HEK293 (cell line): ENCODE data around the gene KRTDAP.
A peak's percentile ranks its signal among the peaks of the same experiment; 100 is the strongest.
"Not testable (repeated sequence)": the region's sequence is repeated elsewhere in the genome, so short reads cannot be mapped to it uniquely, and the experiment has no call there.

Experiments used
- CTCF ChIA-PET: fragments of 350-600 bp; formaldehyde crosslinking; extraction: SDS; loops from one replicate; lab custom pipeline; 2021; ENCODE audit warnings: antibody characterized with exemption; lab: Yijun Ruan, JAX
- POLR2A ChIA-PET: fragments of 300-600 bp; formaldehyde crosslinking; extraction: SDS; loops from one replicate; lab custom pipeline; 2020; ENCODE audit warnings: antibody characterized with exemption, inconsistent platforms; lab: Yijun Ruan, JAX
- H3K27ac ChIP-seq: fragments of 200-500 bp; sonication (Bioruptor generic); 2 replicates; pipeline ENCODE4 v1.5.1; 2014; ENCODE audit warnings: low read depth, low read length, control low read depth, inconsistent platforms; ENCODE audit errors: extremely low read depth
- H3K36me3 ChIP-seq, 2 experiments: fragments of 200-500 bp in 1 of 2; sonication (Bioruptor generic) in 1 of 2; 1 replicate in 1 of 2; 2 replicates in 1 of 2; pipeline ENCODE4 v1.5.1; 2014 to 2017; ENCODE audit warnings: inconsistent platforms in 2 of 2, low read length in 2 of 2; ENCODE audit not compliant: control insufficient read depth in 2 of 2, insufficient read depth in 1 of 2
- H3K4me1 ChIP-seq: fragments of 200-500 bp; sonication (Bioruptor generic); 2 replicates; pipeline ENCODE4 v1.5.1; 2014; ENCODE audit warnings: mild to moderate bottlenecking, low read length, inconsistent platforms; ENCODE audit not compliant: control insufficient read depth, insufficient read depth
- H3K4me3 ChIP-seq: 2 replicates; pipeline ENCODE4 v1.5.1; 2011; ENCODE audit warnings: low read depth, mild to moderate bottlenecking, control low read depth, low read length, moderate library complexity
- H3K9me3 ChIP-seq: fragments of 200-500 bp; sonication (Bioruptor generic); 2 replicates; pipeline ENCODE4 v1.5.1; 2014; ENCODE audit warnings: low read depth, low read length, inconsistent platforms; ENCODE audit not compliant: control insufficient read depth, insufficient read depth
- OSR2 ChIP-seq: fragments of 450-650 bp; formaldehyde crosslinking; IDR thresholded peaks from 2 replicates; pipeline ENCODE4 v1.5.1; 2016; ENCODE audit warnings: missing biosample characterization, missing genetic modification characterization
- RBAK ChIP-seq: fragments of 450-650 bp; formaldehyde crosslinking; IDR thresholded peaks from 2 replicates; pipeline ENCODE4 v1.5.1; 2016; ENCODE audit warnings: missing biosample characterization, missing genetic modification characterization
- SCRT2 ChIP-seq: fragments of 450-650 bp; formaldehyde crosslinking; IDR thresholded peaks from 2 replicates; pipeline ENCODE4 v1.5.1; 2016; ENCODE audit warnings: missing biosample characterization, missing genetic modification characterization
- SETDB1 ChIP-seq: IDR thresholded peaks from one replicate; pipeline ENCODE4 v1.6.1; 2017; ENCODE audit warnings: mild to moderate bottlenecking, low read length, moderate library complexity, mixed read lengths; ENCODE audit not compliant: insufficient read length
- ZBTB17 ChIP-seq: fragments of 450-650 bp; formaldehyde crosslinking; IDR thresholded peaks from 2 replicates; pipeline ENCODE4 v1.5.1; 2016; ENCODE audit warnings: missing biosample characterization, missing genetic modification characterization
- ZBTB20 ChIP-seq: fragments of 450-650 bp; formaldehyde crosslinking; IDR thresholded peaks from 2 replicates; pipeline ENCODE4 v1.5.1; 2016; ENCODE audit warnings: missing biosample characterization, missing genetic modification characterization
- ZIC2 ChIP-seq: fragments of 450-650 bp; formaldehyde crosslinking; IDR thresholded peaks from 2 replicates; pipeline ENCODE4 v1.5.1; 2016; ENCODE audit warnings: missing biosample characterization, missing genetic modification characterization
- ZNF112 ChIP-seq: fragments of 450-650 bp; formaldehyde crosslinking; IDR thresholded peaks from 2 replicates; pipeline ENCODE4 v1.5.0; 2017; ENCODE audit warnings: missing biosample characterization, missing genetic modification characterization
- ZNF133 ChIP-seq: fragments of 450-650 bp; formaldehyde crosslinking; IDR thresholded peaks from 2 replicates; pipeline ENCODE4 v1.5.1; 2016; ENCODE audit warnings: missing biosample characterization, missing genetic modification characterization
- ZNF211 ChIP-seq: fragments of 450-650 bp; formaldehyde crosslinking; IDR thresholded peaks from 2 replicates; pipeline ENCODE4 v1.5.1; 2016; ENCODE audit warnings: low read depth, missing biosample characterization, missing genetic modification characterization
- ZNF266 ChIP-seq: fragments of 450-650 bp; formaldehyde crosslinking; IDR thresholded peaks from 2 replicates; pipeline ENCODE4 v1.5.1; 2016; ENCODE audit warnings: missing biosample characterization, missing genetic modification characterization, low read depth
- ZNF404 ChIP-seq: fragments of 450-650 bp; formaldehyde crosslinking; IDR thresholded peaks from 2 replicates; pipeline ENCODE4 v1.5.1; 2017; ENCODE audit warnings: missing biosample characterization, missing genetic modification characterization
- ZNF510 ChIP-seq: fragments of 450-650 bp; formaldehyde crosslinking; IDR thresholded peaks from 2 replicates; pipeline ENCODE4 v1.5.1; 2018; ENCODE audit warnings: mild to moderate bottlenecking, missing genetic modification characterization, missing biosample characterization; ENCODE audit not compliant: insufficient replicate concordance
- ZNF530 ChIP-seq: fragments of 450-650 bp; formaldehyde crosslinking; IDR thresholded peaks from 2 replicates; pipeline ENCODE4 v1.5.1; 2016; ENCODE audit warnings: low read depth, missing biosample characterization, missing genetic modification characterization
- ZNF555 ChIP-seq: fragments of 450-650 bp; formaldehyde crosslinking; conservative IDR thresholded peaks from 2 replicates; pipeline ENCODE4 v1.5.1; 2017; ENCODE audit warnings: missing biosample characterization, mild to moderate bottlenecking, missing genetic modification characterization, inconsistent platforms
- ZNF654 ChIP-seq: fragments of 450-650 bp; formaldehyde crosslinking; IDR thresholded peaks from 2 replicates; pipeline ENCODE4 v1.5.1; 2016; ENCODE audit warnings: low read depth, missing biosample characterization, missing genetic modification characterization
- ZNF658 ChIP-seq: fragments of 450-650 bp; formaldehyde crosslinking; IDR thresholded peaks from 2 replicates; pipeline ENCODE4; 2016; ENCODE audit warnings: missing biosample characterization, missing genetic modification characterization
- ZNF76 ChIP-seq: fragments of 450-650 bp; formaldehyde crosslinking; IDR thresholded peaks from 2 replicates; pipeline ENCODE4; 2016; ENCODE audit warnings: low read depth, missing biosample characterization, missing genetic modification characterization, borderline replicate concordance
- ZSCAN16 ChIP-seq: fragments of 450-650 bp; formaldehyde crosslinking; IDR thresholded peaks from 2 replicates; pipeline ENCODE4 v1.5.1; 2016; ENCODE audit warnings: missing biosample characterization, missing genetic modification characterization
- TF ChIP-seq, protein P1 (sequence below): fragments of 450-650 bp; formaldehyde crosslinking; IDR thresholded peaks from 2 replicates; pipeline ENCODE4; 2016; ENCODE audit warnings: missing biosample characterization, missing genetic modification characterization
- TF ChIP-seq, protein P2 (sequence below): fragments of 450-650 bp; formaldehyde crosslinking; IDR thresholded peaks from 2 replicates; pipeline ENCODE4 v1.5.1; 2016; ENCODE audit warnings: missing biosample characterization, missing genetic modification characterization
- TF ChIP-seq, protein P3 (sequence below): fragments of 450-650 bp; formaldehyde crosslinking; IDR thresholded peaks from 2 replicates; pipeline ENCODE4 v1.5.1; 2016; ENCODE audit warnings: missing biosample characterization, missing genetic modification characterization
- TF ChIP-seq, protein P4 (sequence below): fragments of 450-650 bp; formaldehyde crosslinking; IDR thresholded peaks from 2 replicates; pipeline ENCODE4 v1.5.1; 2016; ENCODE audit warnings: missing biosample characterization, missing genetic modification characterization

The KRTDAP gene

DNA sequence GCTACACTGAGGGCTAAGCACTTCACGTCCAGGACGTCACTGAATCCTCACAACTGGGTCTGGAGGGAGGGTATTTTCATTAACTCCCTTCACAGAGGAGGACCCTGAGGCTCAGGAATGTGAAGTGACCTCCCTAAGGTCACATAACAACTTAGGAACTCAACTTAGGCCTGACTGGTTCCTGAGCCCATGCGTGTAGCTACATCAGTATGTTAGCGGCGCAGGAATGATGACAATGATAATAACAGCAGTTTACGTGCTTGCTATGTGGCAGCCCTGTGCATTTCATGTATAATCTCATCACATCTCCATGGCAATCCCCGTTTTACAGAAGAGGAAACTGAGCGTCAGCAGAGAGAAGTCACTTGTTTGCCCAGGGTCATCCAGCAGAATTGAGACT, 18.3 kb downstream of the KRTDAP start (continued):
- TF ChIP-seq, protein P1, sequence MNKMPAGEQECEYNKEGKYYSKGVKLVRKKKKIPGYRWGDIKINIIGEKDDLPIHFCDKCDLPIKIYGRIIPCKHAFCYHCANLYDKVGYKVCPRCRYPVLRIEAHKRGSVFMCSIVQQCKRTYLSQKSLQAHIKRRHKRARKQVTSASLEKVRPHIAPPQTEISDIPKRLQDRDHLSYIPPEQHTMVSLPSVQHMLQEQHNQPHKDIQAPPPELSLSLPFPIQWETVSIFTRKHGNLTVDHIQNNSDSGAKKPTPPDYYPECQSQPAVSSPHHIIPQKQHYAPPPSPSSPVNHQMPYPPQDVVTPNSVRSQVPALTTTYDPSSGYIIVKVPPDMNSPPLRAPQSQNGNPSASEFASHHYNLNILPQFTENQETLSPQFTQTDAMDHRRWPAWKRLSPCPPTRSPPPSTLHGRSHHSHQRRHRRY (tag by site-specific recombination): no peak
- no peak for TF ChIP-seq ZNF530 (tag by site-specific recombination)

DNA sequence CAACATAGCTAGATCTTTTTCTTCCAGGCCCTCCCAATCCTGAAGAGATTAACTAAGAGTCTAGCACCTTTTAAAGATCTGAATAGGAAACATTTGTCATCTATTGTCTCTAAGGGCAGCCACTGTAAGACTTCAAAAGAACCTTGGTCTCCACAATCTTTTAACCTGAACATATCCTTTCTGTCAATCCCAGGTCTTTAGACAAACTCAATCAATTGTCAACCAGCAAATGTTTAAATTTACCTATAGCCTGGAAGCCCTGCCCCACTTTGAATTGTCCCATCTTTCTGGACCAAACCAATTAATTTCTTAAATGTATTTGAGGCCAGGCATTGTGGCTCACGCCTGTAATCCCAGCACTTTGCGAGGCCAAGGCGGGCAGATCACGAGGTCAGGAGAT, 19.2 kb downstream of the KRTDAP start:
- POLR2A ChIA-PET, H3K9me3 ChIP-seq, H3K36me3 ChIP-seq, H3K4me3 ChIP-seq: not testable (repeated sequence)
- CTCF ChIA-PET: interaction anchor here (0.8 to 6.8 kb wide), 5 partner anchors 13 to 118 kb away, joined by 3 to 157 read pairs (median 4); partner anchors contain the start of gene FFAR3
- TF ChIP-seq ZBTB17 (tag by site-specific recombination): peak; percentile 65
- TF ChIP-seq, all 188 proteins: peak for 1; not testable (repeated sequence) for 187
- not testable (repeated sequence) for H3K27ac ChIP-seq, H3K4me1 ChIP-seq

DNA sequence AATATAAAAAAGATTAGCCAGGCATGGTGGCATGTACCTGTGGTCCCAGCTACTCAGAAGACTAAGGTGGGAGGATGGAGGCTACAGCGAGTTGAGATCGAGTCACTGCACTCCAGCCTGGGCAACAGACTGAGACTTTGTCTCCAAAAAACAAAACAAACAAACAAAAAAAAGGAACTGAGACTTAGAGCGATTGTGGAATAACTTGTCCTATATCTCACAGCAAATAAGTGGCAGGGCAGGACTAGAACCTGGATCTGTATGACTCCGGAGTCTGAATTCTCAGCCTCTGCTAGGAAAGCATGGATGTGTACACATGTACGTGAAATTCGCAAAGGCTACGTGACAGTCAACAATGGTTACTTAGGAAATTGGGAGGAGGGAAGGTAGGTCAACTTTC, 20.1 kb downstream of the KRTDAP start:
- Histone ChIP-seq H3K9me3 (no peaks in the 10 kb centered on the region), H3K4me3 (no peak overlapping the region), H3K4me1 (no peaks in the 10 kb centered on the region), H3K36me3 (no peaks in the 10 kb centered on the region), H3K27ac (no peak overlapping the region)
- no peak for TF ChIP-seq ZNF133
- no peak for TF ChIP-seq ZNF404 (tag by site-specific recombination)
- no peak for TF ChIP-seq ZNF211 (tag by site-specific recombination)
- no peak for TF ChIP-seq ZNF510 (tag by site-specific recombination)
- TF ChIP-seq SETDB1: no peak
- no peak for TF ChIP-seq ZBTB20 (tag by site-specific recombination)
- TF ChIP-seq SCRT2 (tag by site-specific recombination): no peak
- TF ChIP-seq ZNF658 (tag by site-specific recombination): no peak
- TF ChIP-seq ZNF112: no peak
- TF ChIP-seq ZIC2 (tag by site-specific recombination): no peak
- TF ChIP-seq ZNF555 (tag by site-specific recombination): no peak
- TF ChIP-seq, protein P2, sequence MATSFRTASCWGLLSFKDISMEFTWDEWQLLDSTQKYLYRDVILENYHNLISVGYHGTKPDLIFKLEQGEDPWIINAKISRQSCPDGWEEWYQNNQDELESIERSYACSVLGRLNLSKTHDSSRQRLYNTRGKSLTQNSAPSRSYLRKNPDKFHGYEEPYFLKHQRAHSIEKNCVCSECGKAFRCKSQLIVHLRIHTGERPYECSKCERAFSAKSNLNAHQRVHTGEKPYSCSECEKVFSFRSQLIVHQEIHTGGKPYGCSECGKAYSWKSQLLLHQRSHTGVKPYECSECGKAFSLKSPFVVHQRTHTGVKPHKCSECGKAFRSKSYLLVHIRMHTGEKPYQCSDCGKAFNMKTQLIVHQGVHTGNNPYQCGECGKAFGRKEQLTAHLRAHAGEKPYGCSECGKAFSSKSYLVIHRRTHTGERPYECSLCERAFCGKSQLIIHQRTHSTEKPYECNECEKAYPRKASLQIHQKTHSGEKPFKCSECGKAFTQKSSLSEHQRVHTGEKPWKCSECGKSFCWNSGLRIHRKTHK (tag by site-specific recombination): no peak
- TF ChIP-seq, protein P3, sequence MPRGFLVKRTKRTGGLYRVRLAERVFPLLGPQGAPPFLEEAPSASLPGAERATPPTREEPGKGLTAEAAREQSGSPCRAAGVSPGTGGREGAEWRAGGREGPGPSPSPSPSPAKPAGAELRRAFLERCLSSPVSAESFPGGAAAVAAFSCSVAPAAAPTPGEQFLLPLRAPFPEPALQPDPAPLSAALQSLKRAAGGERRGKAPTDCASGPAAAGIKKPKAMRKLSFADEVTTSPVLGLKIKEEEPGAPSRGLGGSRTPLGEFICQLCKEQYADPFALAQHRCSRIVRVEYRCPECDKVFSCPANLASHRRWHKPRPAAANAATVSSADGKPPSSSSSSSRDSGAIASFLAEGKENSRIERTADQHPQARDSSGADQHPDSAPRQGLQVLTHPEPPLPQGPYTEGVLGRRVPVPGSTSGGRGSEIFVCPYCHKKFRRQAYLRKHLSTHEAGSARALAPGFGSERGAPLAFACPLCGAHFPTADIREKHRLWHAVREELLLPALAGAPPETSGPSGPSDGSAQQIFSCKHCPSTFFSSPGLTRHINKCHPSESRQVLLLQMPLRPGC (tag by site-specific recombination): no peak
- CTCF ChIA-PET: interaction anchor here (0.5 to 6.8 kb wide), 13 partner anchors 7 to 125 kb away, joined by 3 to 157 read pairs (median 4); partner anchors contain the start of genes FFAR2, FFAR3 and KRTDAP
- POLR2A ChIA-PET: no interaction called here

DNA sequence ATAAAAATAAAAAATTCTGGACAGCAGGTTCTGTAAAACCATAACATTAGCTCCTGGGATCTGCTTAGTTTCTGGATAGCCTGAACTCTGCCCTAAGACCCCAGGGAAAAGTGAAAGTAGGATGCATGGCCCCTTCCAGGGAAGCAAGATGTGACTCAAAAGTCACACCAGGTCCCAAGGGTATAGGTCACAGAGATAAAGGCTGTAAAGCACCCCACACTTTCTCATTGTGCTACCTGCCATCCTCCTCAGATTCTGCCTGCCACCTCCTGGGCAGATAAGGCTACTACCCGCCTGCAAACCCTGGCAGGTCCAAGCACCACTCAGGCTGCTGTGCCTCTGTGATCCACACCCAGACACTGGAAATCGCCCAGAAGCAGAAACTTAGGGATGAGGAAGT, 21.6 kb downstream of the KRTDAP start:
- H3K4me3 ChIP-seq: no peak overlapping the region
- CTCF ChIA-PET: interaction anchor here (0.6 to 6.8 kb wide), 26 partner anchors 8 to 614 kb away, joined by 3 to 157 read pairs (median 4); partner anchors contain the start of genes FFAR2, FFAR3 and KRTDAP
- POLR2A ChIA-PET: no interaction called here
- H3K4me1 ChIP-seq: no peaks in the 10 kb centered on the region
- no peak overlapping the region for H3K27ac ChIP-seq
- H3K36me3 ChIP-seq: no peaks in the 10 kb centered on the region
- TF ChIP-seq ZNF654 (peak; percentile 52), ZNF266 (tag by site-specific recombination) (no peak), RBAK (tag by site-specific recombination) (no peak), ZIC2 (tag by site-specific recombination) (no peak; the same call in 1 of the 2 replicates), OSR2 (tag by site-specific recombination) (no peak), ZBTB17 (tag by site-specific recombination) (peak; percentile 50; the same call in 1 of the 2 replicates), ZSCAN16 (no peak), ZNF76 (tag by site-specific recombination) (no peak)
- TF ChIP-seq, protein P4, sequence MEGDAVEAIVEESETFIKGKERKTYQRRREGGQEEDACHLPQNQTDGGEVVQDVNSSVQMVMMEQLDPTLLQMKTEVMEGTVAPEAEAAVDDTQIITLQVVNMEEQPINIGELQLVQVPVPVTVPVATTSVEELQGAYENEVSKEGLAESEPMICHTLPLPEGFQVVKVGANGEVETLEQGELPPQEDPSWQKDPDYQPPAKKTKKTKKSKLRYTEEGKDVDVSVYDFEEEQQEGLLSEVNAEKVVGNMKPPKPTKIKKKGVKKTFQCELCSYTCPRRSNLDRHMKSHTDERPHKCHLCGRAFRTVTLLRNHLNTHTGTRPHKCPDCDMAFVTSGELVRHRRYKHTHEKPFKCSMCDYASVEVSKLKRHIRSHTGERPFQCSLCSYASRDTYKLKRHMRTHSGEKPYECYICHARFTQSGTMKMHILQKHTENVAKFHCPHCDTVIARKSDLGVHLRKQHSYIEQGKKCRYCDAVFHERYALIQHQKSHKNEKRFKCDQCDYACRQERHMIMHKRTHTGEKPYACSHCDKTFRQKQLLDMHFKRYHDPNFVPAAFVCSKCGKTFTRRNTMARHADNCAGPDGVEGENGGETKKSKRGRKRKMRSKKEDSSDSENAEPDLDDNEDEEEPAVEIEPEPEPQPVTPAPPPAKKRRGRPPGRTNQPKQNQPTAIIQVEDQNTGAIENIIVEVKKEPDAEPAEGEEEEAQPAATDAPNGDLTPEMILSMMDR (tag by site-specific recombination): peak; percentile 92
- TF ChIP-seq, all 188 proteins: peak for 3
- H3K9me3 ChIP-seq: no peaks in the 10 kb centered on the region
